Fibroblast of skin of left biceps (primary cell): ENCODE measurements around the gene ARSH.
"Not testable (repeated sequence)": the region's sequence is repeated elsewhere in the genome, so short reads cannot be mapped to it uniquely, and the experiment has no call there.

Experiments
- DNase-seq, 2 experiments: peaks; one replicate each; pipeline ENCODE4 v3.0.0-alpha.2; 2013; ENCODE audit warnings: low read depth in 2 of 2

ARSH gene

GRCh38 chrX:3044196-3044595, 37.9 kb downstream of the ARSH start:
- DNase-seq, result no peak

DNA sequence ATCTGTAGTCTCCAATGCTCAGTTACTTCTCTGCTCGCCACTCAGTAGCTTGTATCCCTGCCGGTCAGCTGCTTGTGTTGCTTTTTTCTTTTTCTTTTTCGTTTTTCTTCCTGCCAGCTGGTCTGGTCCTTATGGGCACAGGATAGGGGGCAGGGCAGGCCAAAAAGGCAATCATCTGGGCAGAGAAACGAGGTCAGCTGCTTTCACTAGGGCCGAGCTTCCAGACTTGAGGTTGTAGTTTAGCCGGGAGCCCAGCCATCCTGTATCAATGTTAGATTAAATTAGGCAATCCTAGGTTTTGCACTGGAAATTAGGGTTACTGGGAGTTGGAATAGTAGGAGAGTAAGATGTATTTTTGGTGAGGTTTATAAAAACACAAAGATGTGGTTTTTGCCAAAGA, 38.3 kb downstream of the ARSH start:
- no peak for DNase-seq

DNA sequence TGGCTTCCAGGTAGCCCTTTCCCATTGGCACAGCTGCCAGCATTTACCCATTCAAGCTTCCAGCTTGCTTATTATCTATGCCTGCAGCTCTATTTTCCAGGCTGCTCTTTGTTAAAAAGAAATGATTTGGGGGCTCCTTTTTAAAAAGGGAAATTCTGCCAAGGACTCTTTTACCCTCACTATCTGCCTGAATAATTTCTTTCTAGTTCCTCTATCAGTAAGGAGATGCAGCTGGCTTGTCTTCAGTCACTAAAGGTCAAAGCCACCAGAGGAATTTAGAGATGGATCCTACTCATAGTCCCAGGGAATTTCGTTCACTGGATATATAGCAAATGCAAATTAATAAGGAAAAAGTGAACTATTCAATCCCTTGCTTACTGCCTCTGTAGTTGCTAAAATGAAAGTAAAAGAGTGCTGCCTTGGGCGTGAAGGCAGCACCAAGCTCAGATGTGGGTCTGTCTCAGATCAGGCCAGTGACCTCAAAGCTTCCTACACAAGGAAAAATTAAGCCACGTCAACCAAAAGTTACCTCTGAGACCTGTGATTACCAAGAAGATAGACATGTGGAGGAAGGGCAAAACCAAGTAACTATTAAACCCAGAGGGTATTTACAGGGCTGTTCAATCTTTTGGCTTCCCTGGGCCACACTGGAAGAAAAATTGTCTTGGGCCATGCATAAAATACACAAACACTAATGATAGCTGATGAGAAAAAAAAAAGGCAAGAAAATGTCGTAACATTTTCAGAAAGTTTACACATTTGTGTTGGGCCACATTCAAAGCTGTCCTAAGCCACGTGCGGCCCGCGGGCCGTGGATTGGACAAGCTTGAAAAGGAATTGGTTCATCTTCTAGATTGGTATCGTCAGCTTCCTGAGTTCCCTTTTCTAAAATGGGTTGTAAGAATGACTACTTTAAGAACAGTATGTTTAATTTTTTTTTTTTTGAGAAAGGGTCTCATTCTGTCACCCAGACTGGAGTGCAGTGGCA, 40.2 kb downstream of the ARSH start:
- DNase-seq, result no peak

DNA sequence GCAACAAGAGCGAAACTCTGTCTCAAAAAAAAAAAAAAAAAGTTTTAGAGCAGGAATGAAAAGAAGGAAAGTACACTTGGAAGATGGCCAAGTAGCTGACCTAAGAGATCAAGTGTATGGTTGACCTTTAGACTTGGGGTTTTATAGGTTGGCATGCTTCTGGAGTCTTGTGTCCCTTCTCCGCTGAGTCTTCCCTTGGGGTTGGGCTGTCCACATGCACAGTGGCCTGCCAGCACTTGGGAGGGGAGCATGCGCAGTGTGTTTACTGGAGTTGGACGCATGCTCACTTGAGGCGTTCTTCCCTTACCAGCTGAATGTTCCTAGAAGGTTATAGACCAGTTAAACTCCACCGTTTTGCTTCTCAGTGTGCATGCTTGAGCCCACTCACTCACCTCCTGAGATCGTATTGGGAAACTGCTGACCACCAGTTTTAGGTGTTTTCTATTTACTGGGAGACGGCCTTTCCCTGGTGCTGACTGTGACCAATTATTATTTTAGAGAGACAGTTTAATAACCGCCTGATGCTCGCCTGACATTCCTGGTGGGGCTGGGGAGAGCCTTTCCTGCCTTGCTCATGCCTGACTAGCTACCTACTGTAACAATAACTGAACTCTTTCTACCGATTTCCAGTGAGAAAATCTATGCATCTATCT, 44.3 kb downstream of the ARSH start:
- not testable (repeated sequence) for DNase-seq

GRCh38 chrX:3052860-3053259, 46.5 kb downstream of the ARSH start:
- DNase-seq, result no peak

DNA sequence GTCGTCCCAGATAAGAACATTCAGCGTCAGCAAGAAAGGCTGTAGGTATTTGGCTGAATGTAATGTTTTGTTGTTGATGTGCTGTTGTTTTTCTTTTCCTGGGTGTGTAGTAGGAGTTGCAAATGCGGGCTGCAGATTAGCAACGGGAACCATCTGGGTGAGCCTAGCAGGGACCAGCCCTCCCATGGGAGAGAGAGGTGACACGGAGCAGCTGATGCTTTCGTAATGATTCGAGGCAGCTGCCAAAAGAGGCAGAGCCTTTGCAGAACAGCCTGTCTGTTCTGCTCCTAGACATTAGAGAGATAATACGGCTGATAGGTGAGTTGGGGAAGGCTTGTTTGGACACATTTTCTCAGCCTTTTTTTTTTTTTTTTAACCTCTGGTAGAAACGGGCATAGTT, 60.2 kb downstream of the ARSH start:
- no peak for DNase-seq

- DNase-seq, result no peak
Measured at GRCh38 chrX:3075959-3076358, 69.6 kb downstream of the ARSH start.

DNA sequence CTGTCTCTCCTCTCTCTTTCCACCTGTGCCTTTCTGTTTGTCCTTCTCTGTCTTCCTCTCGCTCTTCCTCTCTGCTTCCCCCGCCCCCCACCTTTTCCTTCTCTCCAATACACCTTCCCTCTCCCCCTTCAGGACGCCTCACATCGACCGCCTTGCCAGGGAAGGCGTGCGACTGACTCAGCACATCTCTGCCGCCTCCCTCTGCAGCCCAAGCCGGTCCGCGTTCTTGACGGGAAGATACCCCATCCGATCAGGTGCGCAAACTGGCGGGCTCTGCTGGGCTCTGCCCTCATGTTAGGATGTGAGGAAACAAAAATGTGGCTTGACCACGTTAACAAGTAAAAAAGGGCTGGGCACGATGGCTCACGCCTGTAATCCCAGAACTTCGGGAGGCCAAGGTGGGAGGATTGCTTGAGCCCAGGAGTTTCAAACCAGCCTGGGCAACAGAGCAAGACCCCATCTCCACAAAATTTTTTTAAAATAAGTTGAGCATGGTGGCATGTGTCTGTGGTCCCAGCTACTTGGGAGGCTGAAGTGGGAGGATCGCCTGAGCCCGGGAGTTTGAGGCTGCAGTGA, 70.2 kb downstream of the ARSH start:
- no peak for DNase-seq
